Measurements from ENCODE around the gene USP54. TPM values are rescaled to one million over a fixed set of nuclear protein-coding genes. Genes with fewer than 3 reads are reported as not detected.

The USP54 gene
- total and polyA plus RNA-seq, 9 of the 15 experiments (the other 6 are each of a cell fraction or from before 2014, with no cell fraction given): 3.8 to 40.1 (median 16.9) TPM

DNA sequence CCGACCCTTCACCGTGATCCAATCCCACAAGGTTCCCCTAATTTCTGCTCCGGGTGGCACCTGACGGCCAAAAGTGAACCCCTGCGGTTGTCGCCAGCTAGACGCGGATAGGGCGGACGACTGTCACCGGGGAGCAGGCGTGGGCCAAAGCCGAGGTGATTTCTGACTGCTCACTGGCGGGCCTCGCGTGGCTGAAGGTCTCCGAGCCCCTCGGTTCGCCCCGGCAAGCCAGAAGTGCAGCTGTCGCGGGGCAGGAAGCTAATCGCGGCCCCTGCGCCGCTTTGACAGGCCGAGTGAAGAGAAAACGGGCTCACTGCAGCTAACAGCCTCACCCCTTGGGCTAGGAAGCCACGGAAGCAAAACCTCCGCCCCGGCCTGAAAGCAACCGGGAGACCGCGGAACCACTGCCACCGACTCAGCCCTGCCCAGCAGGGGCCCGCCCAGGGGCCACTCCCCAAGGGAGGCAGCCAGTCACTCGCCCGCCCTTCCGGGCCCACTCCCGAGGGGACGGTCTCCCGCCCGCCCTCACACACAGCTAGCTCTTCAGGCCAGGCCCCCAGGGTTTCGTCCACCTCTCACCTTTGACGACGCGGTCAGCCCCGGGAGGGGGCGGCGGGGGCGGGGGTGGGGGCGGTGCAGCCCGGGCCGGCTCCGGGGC is 95.8 kb downstream of the USP54 start (continued):
- TF ChIP-seq SNRNP70 (optimal IDR thresholded peaks at IDR 0.05; ENCODE audit: low read depth, low read length): no peak
- TF ChIP-seq EHMT2 (IDR thresholded peaks at IDR 0.05): no peak
- TF ChIP-seq JUN (IDR thresholded peaks at IDR 0.05; ENCODE audit: borderline replicate concordance, low read depth, low read length): no peak
- TF ChIP-seq JUN (CRISPR knock-in tag; IDR thresholded peaks at IDR 0.05; ENCODE audit: borderline replicate concordance): no peak
- TF ChIP-seq RFX5 (IDR thresholded peaks at IDR 0.05; ENCODE audit: low read depth, low read length): no peak
- TF ChIP-seq ZNF239 (CRISPR knock-in tag; IDR thresholded peaks at IDR 0.05): no peak
- 0 out of 2 replicates have a peak, but pooled peaks have one; percentile 10 for TF ChIP-seq NFE2 (IDR thresholded peaks at IDR 0.05; ENCODE audit: low read depth)
- no peak for TF ChIP-seq STAT5B (CRISPR knock-in tag; IDR thresholded peaks at IDR 0.05)
- no peak for TF ChIP-seq FOXA3 (CRISPR knock-in tag; conservative IDR thresholded peaks at IDR 0.05 in 1 of 2, IDR thresholded peaks at IDR 0.05 in 1 of 2)
- no peak for TF ChIP-seq ADNP (tag; IDR thresholded peaks at IDR 0.05)
- TF ChIP-seq SMAD2 (IDR thresholded peaks at IDR 0.05; ENCODE audit: low read depth, low read length): no peak
- TF ChIP-seq NR2C2 (CRISPR knock-in tag; IDR thresholded peaks at IDR 0.05): peak; percentile 60; the same call in 1 of the 2 replicates
- TF ChIP-seq NR2C2 (tag; IDR thresholded peaks at IDR 0.05): peak; percentile 96
- TF ChIP-seq, protein P1, sequence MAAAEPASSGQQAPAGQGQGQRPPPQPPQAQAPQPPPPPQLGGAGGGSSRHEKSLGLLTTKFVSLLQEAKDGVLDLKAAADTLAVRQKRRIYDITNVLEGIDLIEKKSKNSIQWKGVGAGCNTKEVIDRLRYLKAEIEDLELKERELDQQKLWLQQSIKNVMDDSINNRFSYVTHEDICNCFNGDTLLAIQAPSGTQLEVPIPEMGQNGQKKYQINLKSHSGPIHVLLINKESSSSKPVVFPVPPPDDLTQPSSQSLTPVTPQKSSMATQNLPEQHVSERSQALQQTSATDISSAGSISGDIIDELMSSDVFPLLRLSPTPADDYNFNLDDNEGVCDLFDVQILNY (CRISPR knock-in tag; IDR thresholded peaks at IDR 0.05): no peak
- TF ChIP-seq, protein P2, sequence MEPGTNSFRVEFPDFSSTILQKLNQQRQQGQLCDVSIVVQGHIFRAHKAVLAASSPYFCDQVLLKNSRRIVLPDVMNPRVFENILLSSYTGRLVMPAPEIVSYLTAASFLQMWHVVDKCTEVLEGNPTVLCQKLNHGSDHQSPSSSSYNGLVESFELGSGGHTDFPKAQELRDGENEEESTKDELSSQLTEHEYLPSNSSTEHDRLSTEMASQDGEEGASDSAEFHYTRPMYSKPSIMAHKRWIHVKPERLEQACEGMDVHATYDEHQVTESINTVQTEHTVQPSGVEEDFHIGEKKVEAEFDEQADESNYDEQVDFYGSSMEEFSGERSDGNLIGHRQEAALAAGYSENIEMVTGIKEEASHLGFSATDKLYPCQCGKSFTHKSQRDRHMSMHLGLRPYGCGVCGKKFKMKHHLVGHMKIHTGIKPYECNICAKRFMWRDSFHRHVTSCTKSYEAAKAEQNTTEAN (CRISPR knock-in tag; IDR thresholded peaks at IDR 0.05): 0 out of 2 replicates have a peak, but pooled peaks have one; percentile 53
- TF ChIP-seq KHSRP (IDR thresholded peaks at IDR 0.05): no peak
- no peak for TF ChIP-seq ZNF124 (CRISPR knock-in tag; IDR thresholded peaks at IDR 0.05)
- TF ChIP-seq TEAD4 (IDR thresholded peaks at IDR 0.05; ENCODE audit: low read length): no peak; the same call in 1 of the 2 replicates
- no peak for TF ChIP-seq TEAD4 (CRISPR knock-in tag; IDR thresholded peaks at IDR 0.05; ENCODE audit: borderline replicate concordance)
- no peak for TF ChIP-seq ZNF717 (CRISPR knock-in tag; IDR thresholded peaks at IDR 0.05)
- no peak for TF ChIP-seq RBM25 (IDR thresholded peaks at IDR 0.05; ENCODE audit: low read depth, low read length, severe bottlenecking)
- TF ChIP-seq CBX1 (IDR thresholded peaks at IDR 0.05; ENCODE audit: low read depth): peak; percentile 42
- TF ChIP-seq ARID1B (IDR thresholded peaks at IDR 0.05): peak; percentile 21; the same call in 1 of the 2 replicates
- no peak for TF ChIP-seq ZNF324 (CRISPR knock-in tag; IDR thresholded peaks at IDR 0.05)
- TF ChIP-seq SRSF3 (IDR thresholded peaks at IDR 0.05; ENCODE audit: insufficient read depth, low read length): no peak
- no peak for TF ChIP-seq NELFE (IDR thresholded peaks at IDR 0.05; ENCODE audit: insufficient read depth, insufficient read length)
- TF ChIP-seq CBX3 (IDR thresholded peaks at IDR 0.05; ENCODE audit: borderline replicate concordance in 1 of 2, low read length in 2 of 2): no peak
- TF ChIP-seq SIN3B (IDR thresholded peaks at IDR 0.05; ENCODE audit: low read depth): peak; percentile 19; the same call in 1 of the 2 replicates
- TF ChIP-seq, protein P3, sequence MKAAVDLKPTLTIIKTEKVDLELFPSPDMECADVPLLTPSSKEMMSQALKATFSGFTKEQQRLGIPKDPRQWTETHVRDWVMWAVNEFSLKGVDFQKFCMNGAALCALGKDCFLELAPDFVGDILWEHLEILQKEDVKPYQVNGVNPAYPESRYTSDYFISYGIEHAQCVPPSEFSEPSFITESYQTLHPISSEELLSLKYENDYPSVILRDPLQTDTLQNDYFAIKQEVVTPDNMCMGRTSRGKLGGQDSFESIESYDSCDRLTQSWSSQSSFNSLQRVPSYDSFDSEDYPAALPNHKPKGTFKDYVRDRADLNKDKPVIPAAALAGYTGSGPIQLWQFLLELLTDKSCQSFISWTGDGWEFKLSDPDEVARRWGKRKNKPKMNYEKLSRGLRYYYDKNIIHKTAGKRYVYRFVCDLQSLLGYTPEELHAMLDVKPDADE (conservative IDR thresholded peaks at IDR 0.05; ENCODE audit: control insufficient read depth, low read depth, low read length): peak; percentile 30; the same call in 1 of the 2 replicates

Measured in K562 (cell line).